ENCODE measurements around the gene GRIFIN. TPM values are rescaled to one million over a fixed set of nuclear protein-coding genes. Genes with fewer than 3 reads are reported as not detected.

GRIFIN gene
- polyA plus RNA-seq, 1 donor (not counting 4 experiments of a cell fraction or from before 2014, with no cell fraction given) = not detected

DNA sequence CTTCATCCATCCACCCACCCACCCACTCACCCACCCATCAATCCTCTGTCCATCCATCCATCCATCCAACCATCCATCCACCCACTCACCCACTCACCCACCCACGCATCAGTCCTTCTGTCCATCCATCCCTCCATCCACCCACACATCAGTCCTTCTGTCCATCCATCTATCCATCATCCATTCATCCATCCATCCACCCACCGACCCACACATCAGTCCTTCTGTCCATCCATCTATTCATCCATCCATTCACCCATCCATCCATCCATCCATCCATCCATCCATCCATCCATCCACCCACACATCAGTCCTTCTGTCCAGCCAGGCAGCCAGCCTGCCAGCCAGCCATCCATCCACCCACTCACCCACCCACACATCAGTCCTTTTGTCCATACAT lies 15.8 kb upstream of the GRIFIN start:
- DNase-seq (ENCODE audit: low read depth, low spot score) (no peak), FAIRE-seq (no peak)
- Histone ChIP-seq H3K27ac (ENCODE audit: control insufficient read depth, insufficient read depth, low read length) (no peak overlapping the region), H3K27me3 (ENCODE audit: control insufficient read depth, extremely low read depth, insufficient read depth, low read length) (peaks cover 7% of the 10 kb centered on the region), H3K4me1 (ENCODE audit: control insufficient read depth, extremely low read depth, insufficient read depth, low read length) (no peaks in the 10 kb centered on the region), H3K9me1 (ENCODE audit: control insufficient read depth, extremely low read depth, insufficient read depth, low read length) (no peaks in the 10 kb centered on the region), H3K9ac (ENCODE audit: control insufficient read depth, extremely low read depth, insufficient read depth, low read length) (no peak overlapping the region), H4K20me1 (ENCODE audit: control insufficient read depth, extremely low read depth, insufficient read depth, low read length) (no peaks in the 10 kb centered on the region), H3K4me2 (ENCODE audit: control insufficient read depth, extremely low read depth, insufficient read depth, low read depth, low read length) (no peak overlapping the region), H3K9me3 (ENCODE audit: control insufficient read depth, low read depth, low read length) (no peaks in the 10 kb centered on the region), H2AFZ (ENCODE audit: control insufficient read depth, low read length) (no peak overlapping the region), H3K79me2 (ENCODE audit: control insufficient read depth, insufficient read depth, low read length) (no peaks in the 10 kb centered on the region), H3K4me3 (ENCODE audit: control insufficient read depth in 2 of 3, extremely low read depth in 1 of 3, insufficient read depth in 2 of 3, low read depth in 1 of 3, low read length in 3 of 3) (no peak overlapping the region), H3K36me3 (ENCODE audit: control insufficient read depth in 2 of 2, extremely low read depth in 1 of 2, insufficient read depth in 2 of 2, low read length in 2 of 2) (no peaks in the 10 kb centered on the region)
- TF ChIP-seq, protein P1, sequence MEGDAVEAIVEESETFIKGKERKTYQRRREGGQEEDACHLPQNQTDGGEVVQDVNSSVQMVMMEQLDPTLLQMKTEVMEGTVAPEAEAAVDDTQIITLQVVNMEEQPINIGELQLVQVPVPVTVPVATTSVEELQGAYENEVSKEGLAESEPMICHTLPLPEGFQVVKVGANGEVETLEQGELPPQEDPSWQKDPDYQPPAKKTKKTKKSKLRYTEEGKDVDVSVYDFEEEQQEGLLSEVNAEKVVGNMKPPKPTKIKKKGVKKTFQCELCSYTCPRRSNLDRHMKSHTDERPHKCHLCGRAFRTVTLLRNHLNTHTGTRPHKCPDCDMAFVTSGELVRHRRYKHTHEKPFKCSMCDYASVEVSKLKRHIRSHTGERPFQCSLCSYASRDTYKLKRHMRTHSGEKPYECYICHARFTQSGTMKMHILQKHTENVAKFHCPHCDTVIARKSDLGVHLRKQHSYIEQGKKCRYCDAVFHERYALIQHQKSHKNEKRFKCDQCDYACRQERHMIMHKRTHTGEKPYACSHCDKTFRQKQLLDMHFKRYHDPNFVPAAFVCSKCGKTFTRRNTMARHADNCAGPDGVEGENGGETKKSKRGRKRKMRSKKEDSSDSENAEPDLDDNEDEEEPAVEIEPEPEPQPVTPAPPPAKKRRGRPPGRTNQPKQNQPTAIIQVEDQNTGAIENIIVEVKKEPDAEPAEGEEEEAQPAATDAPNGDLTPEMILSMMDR (optimal IDR thresholded peaks at IDR 0.05 in 1 of 3, IDR thresholded peaks at IDR 0.05 in 1 of 3, conservative IDR thresholded peaks at IDR 0.05 in 1 of 3; ENCODE audit: extremely low read depth in 1 of 3, insufficient read depth in 2 of 3, low read length in 3 of 3) = no peak
- no peak for TF ChIP-seq EZH2 (IDR thresholded peaks at IDR 0.05; ENCODE audit: low read length)
- dilution Hi-C loops (cut with MboI; ENCODE audit: extremely low pct_ligation_motif_present, low sequenced_read_pairs) = no loop called here

GRCh38 chr7:2490181-2490651 lies 14.0 kb upstream of the GRIFIN start:
- no peak overlapping the region for H3K9ac ChIP-seq (ENCODE audit: control insufficient read depth, extremely low read depth, insufficient read depth, low read length)
- H3K27ac ChIP-seq (ENCODE audit: control insufficient read depth, insufficient read depth, low read length) = no peak overlapping the region
- no peak overlapping the region for H2AFZ ChIP-seq (ENCODE audit: control insufficient read depth, low read length)
- DNase-seq (ENCODE audit: low read depth, low spot score) (no peak), FAIRE-seq (no peak)
- H3K9me1 ChIP-seq (ENCODE audit: control insufficient read depth, extremely low read depth, insufficient read depth, low read length) = no peaks in the 10 kb centered on the region
- H4K20me1 ChIP-seq (ENCODE audit: control insufficient read depth, extremely low read depth, insufficient read depth, low read length) = no peaks in the 10 kb centered on the region
- H3K79me2 ChIP-seq (ENCODE audit: control insufficient read depth, insufficient read depth, low read length) = no peaks in the 10 kb centered on the region
- dilution Hi-C loops (cut with MboI; ENCODE audit: extremely low pct_ligation_motif_present, low sequenced_read_pairs) = no loop called here
- TF ChIP-seq, protein P1 (optimal IDR thresholded peaks at IDR 0.05 in 1 of 3, IDR thresholded peaks at IDR 0.05 in 1 of 3, conservative IDR thresholded peaks at IDR 0.05 in 1 of 3; ENCODE audit: extremely low read depth in 1 of 3, insufficient read depth in 2 of 3, low read length in 3 of 3) = no peak
- H3K4me3 ChIP-seq (ENCODE audit: control insufficient read depth in 2 of 3, extremely low read depth in 1 of 3, insufficient read depth in 2 of 3, low read depth in 1 of 3, low read length in 3 of 3) = no peak overlapping the region
- H3K9me3 ChIP-seq (ENCODE audit: control insufficient read depth, low read depth, low read length) = no peaks in the 10 kb centered on the region
- no peak overlapping the region for H3K4me2 ChIP-seq (ENCODE audit: control insufficient read depth, extremely low read depth, insufficient read depth, low read depth, low read length)
- peaks cover 6% of the 10 kb centered on the region for H3K27me3 ChIP-seq (ENCODE audit: control insufficient read depth, extremely low read depth, insufficient read depth, low read length)
- no peaks in the 10 kb centered on the region for H3K36me3 ChIP-seq (ENCODE audit: control insufficient read depth in 2 of 2, extremely low read depth in 1 of 2, insufficient read depth in 2 of 2, low read length in 2 of 2)
- no peaks in the 10 kb centered on the region for H3K4me1 ChIP-seq (ENCODE audit: control insufficient read depth, extremely low read depth, insufficient read depth, low read length)
